ENCODE measurements around the gene GPR135.

GPR135 gene, protein sequence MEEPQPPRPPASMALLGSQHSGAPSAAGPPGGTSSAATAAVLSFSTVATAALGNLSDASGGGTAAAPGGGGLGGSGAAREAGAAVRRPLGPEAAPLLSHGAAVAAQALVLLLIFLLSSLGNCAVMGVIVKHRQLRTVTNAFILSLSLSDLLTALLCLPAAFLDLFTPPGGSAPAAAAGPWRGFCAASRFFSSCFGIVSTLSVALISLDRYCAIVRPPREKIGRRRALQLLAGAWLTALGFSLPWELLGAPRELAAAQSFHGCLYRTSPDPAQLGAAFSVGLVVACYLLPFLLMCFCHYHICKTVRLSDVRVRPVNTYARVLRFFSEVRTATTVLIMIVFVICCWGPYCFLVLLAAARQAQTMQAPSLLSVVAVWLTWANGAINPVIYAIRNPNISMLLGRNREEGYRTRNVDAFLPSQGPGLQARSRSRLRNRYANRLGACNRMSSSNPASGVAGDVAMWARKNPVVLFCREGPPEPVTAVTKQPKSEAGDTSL

DNA sequence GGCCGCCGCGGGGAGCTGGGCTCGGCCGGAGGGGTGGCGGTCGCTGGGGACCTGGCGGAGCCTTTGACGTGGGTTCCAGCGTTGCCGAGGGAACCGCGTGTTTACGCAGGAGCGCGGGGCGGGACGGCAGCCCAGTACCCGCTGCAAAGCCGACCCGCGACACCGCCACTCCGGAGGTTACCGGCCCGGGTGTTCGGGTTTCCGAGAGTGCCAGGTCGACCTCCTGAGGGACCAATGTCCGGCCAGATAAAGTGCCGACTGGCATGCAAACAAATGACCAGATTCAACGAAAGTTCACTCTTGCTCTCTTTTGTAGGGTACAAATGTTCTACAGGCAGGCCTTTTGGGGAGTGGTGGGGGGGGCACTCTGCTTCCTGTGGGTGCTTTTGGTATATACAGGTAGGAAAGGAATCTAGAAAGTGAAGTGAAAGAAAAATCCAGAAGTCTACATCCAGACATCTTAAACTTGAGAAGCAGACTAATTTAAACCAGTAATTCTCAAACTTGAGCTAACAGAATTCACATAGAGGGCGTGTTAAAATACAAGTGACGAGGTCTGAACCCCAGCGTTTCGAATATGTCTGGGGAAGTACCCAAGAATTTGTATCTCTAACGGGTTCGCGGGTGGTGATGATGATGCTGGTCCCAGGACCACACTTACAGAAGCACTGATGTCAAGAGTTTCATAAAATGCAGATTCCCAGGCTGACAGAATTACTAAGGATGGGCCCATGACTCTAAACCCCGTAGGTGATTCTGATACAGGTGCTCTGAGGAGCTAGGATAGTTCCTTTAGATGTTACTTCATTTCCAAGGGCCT, at the start of gene GPR135:
TSS of gene GPR135 (minus strand) at position 65 of the 820 bp plus-strand sequence. CDS start 154 bp downstream, outside the sequence.
- Histone ChIP-seq H3K27ac (ENCODE audit: low read depth, low read length) (no peak within 1 kb of the TSS), H3K27me3 (ENCODE audit: insufficient read depth, low read length) (no peaks in the 10 kb centered on the region), H3K4me1 (ENCODE audit: control insufficient read depth, insufficient read depth, low read length, unreplicated experiment) (peaks cover 18% of the 10 kb centered on the region), H3K4me3 (ENCODE audit: low read depth, low read length) (peak within 1 kb of the TSS; percentile 74), H3K36me3 (ENCODE audit: insufficient read depth, low read length) (peaks cover 37% of the 10 kb centered on the region), H2AFZ (ENCODE audit: low read length, unreplicated experiment) (peak within 1 kb of the TSS; percentile 63), H3K79me2 (ENCODE audit: control insufficient read depth, insufficient read depth, low read length, unreplicated experiment) (peaks cover 7% of the 10 kb centered on the region)

DNA sequence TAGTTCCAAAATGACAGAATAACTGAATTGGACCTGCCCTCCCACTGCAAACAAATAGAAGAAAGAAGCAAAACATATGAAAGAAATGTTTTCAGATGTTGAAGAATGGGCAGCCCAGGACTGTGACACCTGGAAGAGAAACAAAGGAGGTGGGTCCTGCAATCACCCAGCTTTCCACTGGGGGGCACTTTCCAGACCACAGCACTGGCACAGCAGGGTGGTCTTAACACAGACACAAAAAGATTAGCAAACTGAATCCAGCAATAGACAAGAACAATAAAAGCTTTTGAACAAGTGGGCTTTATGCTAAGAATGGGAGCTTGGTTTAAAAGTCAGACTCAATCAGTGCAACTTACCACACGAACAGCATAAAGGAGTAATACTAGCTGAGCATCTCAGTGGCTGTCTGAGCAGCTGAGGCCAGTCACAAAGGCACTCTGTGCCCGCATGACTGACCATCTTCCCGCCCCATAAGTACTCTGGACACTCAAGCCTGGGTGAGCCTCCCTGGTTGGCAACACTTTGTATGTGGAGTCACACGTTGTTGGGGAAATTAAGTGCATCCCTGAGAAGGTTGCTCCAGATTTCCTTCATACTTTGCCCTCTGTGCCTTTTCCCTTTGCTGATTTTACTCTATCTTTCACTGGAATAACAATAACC, 46.9 kb upstream of the GPR135 start:
- peaks cover 16% of the 10 kb centered on the region; the same call in 1 of the 2 replicates for H3K27me3 ChIP-seq (ENCODE audit: insufficient read depth, low read length)
- H2AFZ ChIP-seq (ENCODE audit: low read length, unreplicated experiment) = no peak overlapping the region
- peaks cover 4% of the 10 kb centered on the region for H3K4me1 ChIP-seq (ENCODE audit: control insufficient read depth, insufficient read depth, low read length, unreplicated experiment)
- no peaks in the 10 kb centered on the region for H3K79me2 ChIP-seq (ENCODE audit: control insufficient read depth, insufficient read depth, low read length, unreplicated experiment)
- no peaks in the 10 kb centered on the region for H3K36me3 ChIP-seq (ENCODE audit: insufficient read depth, low read length)
- no peak overlapping the region for H3K4me3 ChIP-seq (ENCODE audit: low read depth, low read length)
- no peak overlapping the region for H3K27ac ChIP-seq (ENCODE audit: low read depth, low read length)

DNA sequence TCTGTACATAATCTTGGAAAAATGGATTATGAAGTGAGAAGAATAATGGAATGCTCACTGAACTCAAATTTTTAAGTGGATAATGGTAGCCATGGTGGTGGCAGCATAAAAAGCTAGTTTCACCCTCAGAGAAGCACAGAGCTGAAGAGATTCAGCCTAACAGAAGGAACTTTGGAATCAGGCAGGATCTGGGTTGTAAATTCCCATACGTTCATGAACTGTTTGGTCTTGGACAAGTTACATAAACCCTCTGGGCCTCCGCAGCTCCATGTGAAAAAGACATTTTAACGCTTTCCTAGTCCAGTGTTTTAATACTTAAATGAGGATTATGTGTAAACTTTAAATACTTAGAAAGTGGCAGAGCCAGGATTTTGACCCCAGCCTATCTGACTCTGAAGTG, 45.8 kb upstream of the GPR135 start:
- Histone ChIP-seq H3K4me1 (ENCODE audit: control insufficient read depth, insufficient read depth, low read length, unreplicated experiment) (peaks cover 4% of the 10 kb centered on the region), H3K27ac (ENCODE audit: low read depth, low read length) (no peak overlapping the region)

DNA sequence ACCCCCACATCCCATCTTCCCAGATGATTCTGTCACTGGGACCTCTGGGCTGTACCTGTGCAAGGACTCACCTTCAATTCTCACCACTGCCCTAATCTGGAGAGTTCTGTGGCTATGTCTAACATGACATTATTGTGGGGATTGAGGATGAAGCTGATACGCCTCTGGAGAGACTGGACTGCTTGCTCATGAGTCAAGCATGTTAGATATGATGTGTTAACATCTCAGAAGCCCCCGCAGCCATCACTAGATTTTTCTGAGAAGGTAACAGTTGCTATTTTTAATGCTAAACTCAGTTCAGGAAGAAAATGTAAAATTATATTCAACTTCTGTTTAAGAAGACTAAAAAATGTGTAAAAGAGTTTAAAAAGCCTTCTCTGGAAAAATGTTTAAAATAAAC, 44.8 kb upstream of the GPR135 start:
- Histone ChIP-seq H3K79me2 (ENCODE audit: control insufficient read depth, insufficient read depth, low read length, unreplicated experiment) (no peaks in the 10 kb centered on the region), H3K27ac (ENCODE audit: low read depth, low read length) (no peak overlapping the region), H2AFZ (ENCODE audit: low read length, unreplicated experiment) (no peak overlapping the region), H3K4me3 (ENCODE audit: low read depth, low read length) (no peak overlapping the region), H3K36me3 (ENCODE audit: insufficient read depth, low read length) (no peaks in the 10 kb centered on the region), H3K4me1 (ENCODE audit: control insufficient read depth, insufficient read depth, low read length, unreplicated experiment) (peaks cover 4% of the 10 kb centered on the region), H3K27me3 (ENCODE audit: insufficient read depth, low read length) (peaks cover 16% of the 10 kb centered on the region; the same call in 1 of the 2 replicates)

More for the DNA sequence above, 45.8 kb upstream of the GPR135 start:
- Histone ChIP-seq H2AFZ (ENCODE audit: low read length, unreplicated experiment) (no peak overlapping the region), H3K79me2 (ENCODE audit: control insufficient read depth, insufficient read depth, low read length, unreplicated experiment) (no peaks in the 10 kb centered on the region), H3K36me3 (ENCODE audit: insufficient read depth, low read length) (no peaks in the 10 kb centered on the region), H3K27me3 (ENCODE audit: insufficient read depth, low read length) (peaks cover 16% of the 10 kb centered on the region; the same call in 1 of the 2 replicates), H3K4me3 (ENCODE audit: low read depth, low read length) (no peak overlapping the region)

DNA sequence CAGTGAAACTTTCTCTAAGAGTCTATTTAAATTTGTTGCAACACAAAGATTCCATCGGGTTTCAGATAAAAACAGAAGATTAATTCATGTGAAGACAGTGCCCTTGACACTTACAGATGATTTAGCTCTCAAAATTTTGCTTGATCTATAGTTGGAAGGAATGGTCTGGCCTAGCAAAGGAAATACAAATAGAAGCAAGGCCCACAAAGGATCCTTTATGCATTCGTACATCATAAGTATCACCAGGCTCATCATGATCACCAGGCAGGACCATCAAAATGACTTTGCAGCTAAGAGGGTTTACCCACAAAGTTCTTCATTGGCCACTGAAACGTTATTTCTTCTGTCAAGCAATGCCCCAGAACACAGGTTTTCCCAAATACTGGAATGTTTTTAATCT, 43.9 kb upstream of the GPR135 start:
- H3K4me1 ChIP-seq (ENCODE audit: control insufficient read depth, insufficient read depth, low read length, unreplicated experiment) = peaks cover 4% of the 10 kb centered on the region
- H2AFZ ChIP-seq (ENCODE audit: low read length, unreplicated experiment) = no peak overlapping the region
- H3K4me3 ChIP-seq (ENCODE audit: low read depth, low read length) = no peak overlapping the region
- H3K27ac ChIP-seq (ENCODE audit: low read depth, low read length) = no peak overlapping the region
- H3K36me3 ChIP-seq (ENCODE audit: insufficient read depth, low read length) = peaks cover 4% of the 10 kb centered on the region; the same call in 1 of the 2 replicates
- peaks cover 16% of the 10 kb centered on the region; the same call in 1 of the 2 replicates for H3K27me3 ChIP-seq (ENCODE audit: insufficient read depth, low read length)
- H3K79me2 ChIP-seq (ENCODE audit: control insufficient read depth, insufficient read depth, low read length, unreplicated experiment) = no peaks in the 10 kb centered on the region

DNA sequence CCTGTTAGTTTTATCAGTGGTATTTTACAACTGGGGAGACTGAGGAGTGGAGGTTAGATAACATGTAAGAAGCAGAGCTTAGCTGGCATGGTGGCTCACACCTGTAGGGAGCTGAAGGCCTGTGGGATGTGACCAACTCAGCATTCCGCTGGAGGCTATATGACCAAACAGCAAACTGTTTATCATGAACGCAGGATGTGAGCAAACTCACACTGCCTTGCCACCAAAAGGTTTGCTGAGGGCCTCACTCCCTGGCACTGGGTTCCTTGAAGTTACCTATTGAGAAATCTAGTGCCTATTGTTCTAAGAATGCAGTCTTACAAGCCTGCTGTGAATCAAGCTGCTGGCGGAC, 42.5 kb upstream of the GPR135 start:
- H3K36me3 ChIP-seq (ENCODE audit: insufficient read depth, low read length) = peaks cover 4% of the 10 kb centered on the region; the same call in 1 of the 2 replicates
- H3K79me2 ChIP-seq (ENCODE audit: control insufficient read depth, insufficient read depth, low read length, unreplicated experiment) = no peaks in the 10 kb centered on the region
- no peak overlapping the region for H3K27ac ChIP-seq (ENCODE audit: low read depth, low read length)
- H3K4me3 ChIP-seq (ENCODE audit: low read depth, low read length) = no peak overlapping the region
- H3K27me3 ChIP-seq (ENCODE audit: insufficient read depth, low read length) = peaks cover 14% of the 10 kb centered on the region; the same call in 1 of the 2 replicates
- no peak overlapping the region for H2AFZ ChIP-seq (ENCODE audit: low read length, unreplicated experiment)
- H3K4me1 ChIP-seq (ENCODE audit: control insufficient read depth, insufficient read depth, low read length, unreplicated experiment) = peaks cover 4% of the 10 kb centered on the region

DNA sequence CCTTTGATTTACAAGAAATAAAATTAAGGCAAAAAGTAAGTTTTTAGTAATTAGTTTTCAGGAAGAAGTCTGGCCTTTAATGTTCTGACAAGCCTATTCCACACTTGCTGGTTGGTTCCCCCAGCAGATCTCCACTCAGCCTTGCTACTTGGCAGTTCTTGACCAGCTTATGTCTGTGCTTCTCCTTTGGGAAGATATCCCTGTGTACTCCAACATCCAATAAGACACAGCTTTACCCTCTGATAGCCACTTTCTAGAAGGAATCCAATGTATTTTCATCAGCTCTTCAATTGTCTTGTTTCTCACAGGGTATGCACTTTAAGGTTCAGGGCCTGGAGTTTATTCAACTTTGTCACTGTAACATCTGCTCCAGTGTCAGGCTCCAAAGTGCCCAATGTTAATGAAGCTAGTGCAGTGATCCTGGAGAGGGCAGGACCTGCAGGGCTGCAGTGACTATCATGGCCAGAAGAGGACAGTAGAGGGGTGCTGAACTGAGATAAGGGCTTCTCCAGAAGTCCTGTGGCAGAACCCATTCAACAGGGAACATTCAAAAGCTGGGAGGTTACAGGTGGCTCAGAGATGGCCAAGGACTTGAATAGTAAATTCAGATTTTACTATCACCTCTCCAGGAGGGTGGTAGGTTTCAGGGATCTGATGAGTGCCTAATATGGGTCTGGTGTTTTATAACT, 42.0 kb upstream of the GPR135 start:
- H3K27ac ChIP-seq (ENCODE audit: low read depth, low read length) = no peak overlapping the region
- no peaks in the 10 kb centered on the region for H3K79me2 ChIP-seq (ENCODE audit: control insufficient read depth, insufficient read depth, low read length, unreplicated experiment)
- H3K27me3 ChIP-seq (ENCODE audit: insufficient read depth, low read length) = peaks cover 10% of the 10 kb centered on the region; the same call in 1 of the 2 replicates
- no peak overlapping the region for H3K4me3 ChIP-seq (ENCODE audit: low read depth, low read length)
- peaks cover 4% of the 10 kb centered on the region; the same call in 1 of the 2 replicates for H3K36me3 ChIP-seq (ENCODE audit: insufficient read depth, low read length)
- H3K4me1 ChIP-seq (ENCODE audit: control insufficient read depth, insufficient read depth, low read length, unreplicated experiment) = peaks cover 4% of the 10 kb centered on the region
- no peak overlapping the region for H2AFZ ChIP-seq (ENCODE audit: low read length, unreplicated experiment)

DNA sequence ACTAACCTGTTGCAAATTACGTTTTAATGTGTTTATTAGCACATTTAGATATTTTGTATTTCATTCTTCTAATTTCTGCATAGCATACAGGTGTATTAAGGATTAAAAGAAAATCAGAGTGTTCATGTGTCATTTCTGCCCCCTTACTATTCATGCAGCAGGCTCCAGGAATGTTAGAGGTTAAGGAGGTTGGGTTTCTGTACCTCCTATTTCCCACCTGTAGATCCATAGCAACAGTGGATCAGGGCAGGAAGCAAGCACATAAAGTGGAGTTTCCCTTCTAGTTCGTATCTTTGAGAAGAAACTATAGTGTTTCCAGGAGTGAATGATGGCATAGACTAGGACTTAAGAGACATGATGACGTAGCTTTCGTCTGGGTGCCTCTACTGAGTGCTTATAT, 38.1 kb upstream of the GPR135 start:
- H3K27ac ChIP-seq (ENCODE audit: low read depth, low read length) = no peak overlapping the region
- H3K36me3 ChIP-seq (ENCODE audit: insufficient read depth, low read length) = peaks cover 9% of the 10 kb centered on the region
- H2AFZ ChIP-seq (ENCODE audit: low read length, unreplicated experiment) = no peak overlapping the region
- no peaks in the 10 kb centered on the region for H3K27me3 ChIP-seq (ENCODE audit: insufficient read depth, low read length)
- no peaks in the 10 kb centered on the region for H3K79me2 ChIP-seq (ENCODE audit: control insufficient read depth, insufficient read depth, low read length, unreplicated experiment)
- H3K4me3 ChIP-seq (ENCODE audit: low read depth, low read length) = no peak overlapping the region
- no peaks in the 10 kb centered on the region for H3K4me1 ChIP-seq (ENCODE audit: control insufficient read depth, insufficient read depth, low read length, unreplicated experiment)

DNA sequence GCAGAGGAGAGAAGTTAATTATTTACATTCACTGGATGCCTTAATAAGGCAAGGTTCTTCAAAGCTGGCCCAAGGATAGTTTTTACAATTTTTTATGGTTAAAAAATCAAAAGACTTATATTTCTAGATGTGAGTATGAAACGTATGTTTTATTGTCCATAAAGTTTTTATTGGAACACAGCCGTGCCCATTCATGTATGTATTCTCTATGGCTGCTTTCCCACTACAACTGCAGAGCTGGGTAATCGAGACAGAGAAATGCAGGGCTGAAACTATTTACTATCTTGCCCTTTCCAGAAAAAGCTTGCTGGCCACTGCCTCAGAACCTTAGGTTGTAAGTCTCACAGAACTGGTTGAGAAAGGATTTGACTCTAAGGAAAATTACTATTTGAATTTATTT, 35.6 kb upstream of the GPR135 start:
- Histone ChIP-seq H3K79me2 (ENCODE audit: control insufficient read depth, insufficient read depth, low read length, unreplicated experiment) (no peaks in the 10 kb centered on the region), H3K4me3 (ENCODE audit: low read depth, low read length) (no peak overlapping the region), H3K27ac (ENCODE audit: low read depth, low read length) (no peak overlapping the region), H2AFZ (ENCODE audit: low read length, unreplicated experiment) (no peak overlapping the region), H3K27me3 (ENCODE audit: insufficient read depth, low read length) (no peaks in the 10 kb centered on the region), H3K36me3 (ENCODE audit: insufficient read depth, low read length) (peaks cover 10% of the 10 kb centered on the region), H3K4me1 (ENCODE audit: control insufficient read depth, insufficient read depth, low read length, unreplicated experiment) (no peaks in the 10 kb centered on the region)

DNA sequence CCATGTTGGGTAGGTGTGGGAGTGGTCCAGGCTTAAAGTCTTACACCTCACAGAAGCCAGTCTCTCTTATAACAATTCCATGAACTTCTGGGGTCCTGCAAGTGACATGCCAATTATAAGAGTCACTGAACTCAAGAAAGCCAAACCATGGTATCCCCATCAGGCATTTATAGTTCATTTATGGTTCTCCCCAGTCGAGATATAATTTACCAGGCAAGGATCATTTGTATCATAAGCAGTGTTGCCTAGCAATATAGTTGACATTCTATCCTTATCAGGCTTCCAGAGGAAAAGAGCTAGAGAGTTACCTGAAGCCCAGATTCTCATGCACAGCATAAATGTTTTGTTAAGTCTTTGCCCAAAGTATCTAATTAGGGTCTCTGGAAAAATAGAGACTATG, 27.2 kb upstream of the GPR135 start:
- Histone ChIP-seq H3K27ac (ENCODE audit: low read depth, low read length) (no peak overlapping the region), H3K27me3 (ENCODE audit: insufficient read depth, low read length) (no peaks in the 10 kb centered on the region), H3K36me3 (ENCODE audit: insufficient read depth, low read length) (peaks cover 51% of the 10 kb centered on the region), H2AFZ (ENCODE audit: low read length, unreplicated experiment) (no peak overlapping the region), H3K4me3 (ENCODE audit: low read depth, low read length) (no peak overlapping the region), H3K79me2 (ENCODE audit: control insufficient read depth, insufficient read depth, low read length, unreplicated experiment) (peaks cover 9% of the 10 kb centered on the region), H3K4me1 (ENCODE audit: control insufficient read depth, insufficient read depth, low read length, unreplicated experiment) (no peaks in the 10 kb centered on the region)

All from ACC112 (cell line).